Measurements from ENCODE around the gene HS3ST5.

- TF ChIP-seq CTCF (IDR thresholded peaks at IDR 0.05; ENCODE audit: insufficient read depth, low read length, poor library complexity, severe bottlenecking) (no peak), EZH2phosphoT487 (conservative IDR thresholded peaks at IDR 0.05; ENCODE audit: low read length) (no peak)
These were observed 209.0 kb downstream of the HS3ST5 start for GRCh38 chr6:114133816-114134215.

Measured in SU-DHL-6 (cell line).